Loucy (cell line): ENCODE data around the gene FOXD1.

Experiments
- H2AFZ ChIP-seq: fragments of 200-600 bp; sonication (generic); 2 replicates; pipeline ENCODE4 v1.6.0; 2016; ENCODE audit warnings: antibody characterized with exemption, mild to moderate bottlenecking, low read length, moderate library complexity
- H3F3A ChIP-seq: fragments of 200-600 bp; 2 replicates; pipeline ENCODE4 v1.6.0; 2016; ENCODE audit warnings: antibody characterized with exemption, low read depth, mild to moderate bottlenecking
- H3K27me3 ChIP-seq: fragments of 200-600 bp; sonication (generic); 2 replicates; pipeline ENCODE4 v1.6.1; 2014; ENCODE audit warnings: low read length, mild to moderate bottlenecking; ENCODE audit not compliant: insufficient read depth, poor library complexity, severe bottlenecking
- H3K36me3 ChIP-seq: fragments of 200-600 bp; sonication (generic); 2 replicates; pipeline ENCODE4 v1.6.1; 2016; ENCODE audit warnings: low read length; ENCODE audit not compliant: insufficient read depth
- H3K4me1 ChIP-seq: fragments of 200-600 bp; sonication (generic); 2 replicates; pipeline ENCODE4 v1.5.1; 2014; ENCODE audit warnings: low read length, mild to moderate bottlenecking; ENCODE audit not compliant: insufficient read depth, poor library complexity, severe bottlenecking
- H3K4me2 ChIP-seq: fragments of 200-600 bp; sonication (generic); 2 replicates; pipeline ENCODE4 v1.6.0; 2014; ENCODE audit warnings: antibody characterized with exemption, low read length, low read depth, mild to moderate bottlenecking; ENCODE audit not compliant: poor library complexity, severe bottlenecking
- H3K4me3 ChIP-seq: fragments of 200-600 bp; sonication (generic); 2 replicates; pipeline ENCODE4 v1.5.1; 2014; ENCODE audit warnings: low read length, mild to moderate bottlenecking, mixed read lengths; ENCODE audit not compliant: poor library complexity, severe bottlenecking
- H3K79me2 ChIP-seq: fragments of 200-600 bp; sonication (generic); 2 replicates; pipeline ENCODE4 v1.6.1; 2014; ENCODE audit warnings: low read length; ENCODE audit not compliant: insufficient read depth
- H3K9ac ChIP-seq: fragments of 200-600 bp; sonication (generic); 2 replicates; pipeline ENCODE4 v1.6.0; 2014; ENCODE audit warnings: mild to moderate bottlenecking, low read depth, low read length, moderate library complexity; ENCODE audit not compliant: poor library complexity, severe bottlenecking
- H3K9me2 ChIP-seq: fragments of 200-600 bp; sonication (generic); replicated peaks from 2 replicates; pipeline ENCODE4 v1.6.1; 2016; ENCODE audit warnings: low read depth, low read length, mixed read lengths
- H3K9me3 ChIP-seq: fragments of 200-600 bp; sonication (generic); 2 replicates; pipeline ENCODE4 v1.6.1; 2014; ENCODE audit warnings: mild to moderate bottlenecking, antibody characterized with exemption, low read length, low read depth; ENCODE audit not compliant: insufficient read depth
- H4K20me1 ChIP-seq: fragments of 200-600 bp; sonication (generic); 2 replicates; pipeline ENCODE4 v1.6.0; 2014; ENCODE audit warnings: antibody characterized with exemption, low read length, mild to moderate bottlenecking; ENCODE audit not compliant: insufficient read depth, poor library complexity, severe bottlenecking
- CTCF ChIP-seq: fragments of 200-600 bp; sonication (generic); conservative IDR thresholded peaks from 2 replicates; pipeline ENCODE4 v1.5.1; 2014; ENCODE audit warnings: mild to moderate bottlenecking, antibody characterized with exemption, low read length
- EZH2phosphoT487 ChIP-seq: fragments of 200-600 bp; IDR thresholded peaks from 2 replicates; pipeline ENCODE4 v1.6.1; 2018; ENCODE audit warnings: antibody characterized with exemption, mild to moderate bottlenecking, moderate library complexity, borderline replicate concordance

The FOXD1 gene

GRCh38 chr5:73444499-73445438 is 3.8 kb downstream of the FOXD1 start:
- Histone ChIP-seq H3F3A (no peaks in the 10 kb centered on the region), H3K27me3 (no peaks in the 10 kb centered on the region), H3K9me2 (no peaks in the 10 kb centered on the region), H3K4me1 (no peaks in the 10 kb centered on the region), H3K9me3 (no peaks in the 10 kb centered on the region), H2AFZ (no peak overlapping the region), H4K20me1 (no peaks in the 10 kb centered on the region), H3K9ac (no peak overlapping the region), H3K4me3 (no peak overlapping the region), H3K36me3 (no peaks in the 10 kb centered on the region), H3K4me2 (no peak overlapping the region), H3K79me2 (no peaks in the 10 kb centered on the region)
- no peak for TF ChIP-seq EZH2phosphoT487
- TF ChIP-seq CTCF: no peak

GRCh38 chr5:73443829-73444498 is 4.6 kb downstream of the FOXD1 start:
- Histone ChIP-seq H3K27me3 (no peaks in the 10 kb centered on the region), H3K9me2 (no peaks in the 10 kb centered on the region), H3F3A (no peaks in the 10 kb centered on the region), H3K79me2 (no peaks in the 10 kb centered on the region), H3K36me3 (no peaks in the 10 kb centered on the region), H3K9me3 (no peaks in the 10 kb centered on the region), H3K9ac (no peak overlapping the region), H4K20me1 (no peaks in the 10 kb centered on the region), H3K4me1 (no peaks in the 10 kb centered on the region), H3K4me2 (no peak overlapping the region), H2AFZ (no peak overlapping the region), H3K4me3 (no peak overlapping the region)
- TF ChIP-seq CTCF (no peak), EZH2phosphoT487 (no peak)

- no peaks in the 10 kb centered on the region for H4K20me1 ChIP-seq
- no peaks in the 10 kb centered on the region for H3K9me3 ChIP-seq
- H3K27me3 ChIP-seq: no peaks in the 10 kb centered on the region
- no peaks in the 10 kb centered on the region for H3F3A ChIP-seq
- no peaks in the 10 kb centered on the region for H3K36me3 ChIP-seq
- TF ChIP-seq CTCF (no peak), EZH2phosphoT487 (no peak)
- no peaks in the 10 kb centered on the region for H3K4me1 ChIP-seq
- no peak overlapping the region for H3K4me3 ChIP-seq
- no peaks in the 10 kb centered on the region for H3K79me2 ChIP-seq
- no peaks in the 10 kb centered on the region for H3K9me2 ChIP-seq
- no peak overlapping the region for H2AFZ ChIP-seq
- H3K4me2 ChIP-seq: no peak overlapping the region
- no peak overlapping the region for H3K9ac ChIP-seq
Measured at GRCh38 chr5:73442996-73443627, 5.5 kb downstream of the FOXD1 start.
